ENCODE measurements around the gene KIF3B.

GRCh38 chr20:32366380-32366779 lies 88.9 kb downstream of the KIF3B start:
- TF ChIP-seq CTCF (conservative IDR thresholded peaks at IDR 0.05) (no peak), ZFX (IDR thresholded peaks at IDR 0.05) (no peak)

All from C4-2B (cell line).